Endothelial cell (in vitro differentiated cells): Measurements from ENCODE around the gene TNFAIP2. TPM values are rescaled to one million over a fixed set of nuclear protein-coding genes. Genes with fewer than 3 reads are reported as not detected.

ENCODE experiments used
- DNase-seq: peaks from one replicate; pipeline ENCODE4 v3.0.0; 2021; ENCODE audit warnings: low spot score
- H3K27ac Mint-ChIP-seq: one replicate; pipeline ENCODE4 v1.8.0; 2021; ENCODE audit warnings: mixed read lengths, inconsistent platforms; ENCODE audit not compliant: unreplicated experiment
- H3K27me3 Mint-ChIP-seq: one replicate; pipeline ENCODE4 v1.8.0; 2021; ENCODE audit warnings: mild to moderate bottlenecking, moderate library complexity, mixed read lengths, inconsistent platforms; ENCODE audit not compliant: unreplicated experiment
- H3K36me3 Mint-ChIP-seq: one replicate; pipeline ENCODE4 v1.8.0; 2021; ENCODE audit warnings: mild to moderate bottlenecking, low read depth, mixed read lengths, inconsistent platforms; ENCODE audit not compliant: unreplicated experiment
- H3K4me1 Mint-ChIP-seq: one replicate; pipeline ENCODE4 v1.8.0; 2021; ENCODE audit warnings: mild to moderate bottlenecking, mixed read lengths, inconsistent platforms; ENCODE audit not compliant: unreplicated experiment
- H3K4me3 Mint-ChIP-seq: one replicate; pipeline ENCODE4 v1.8.0; 2021; ENCODE audit warnings: mild to moderate bottlenecking, mixed read lengths, inconsistent platforms; ENCODE audit not compliant: unreplicated experiment
- H3K9me3 Mint-ChIP-seq: one replicate; pipeline ENCODE4 v1.8.0; 2021; ENCODE audit warnings: mixed read lengths, inconsistent platforms; ENCODE audit not compliant: unreplicated experiment
- CTCF ChIP-seq: fragments of 200-600 bp; sonication (generic); IDR thresholded peaks from one replicate; pipeline ENCODE4 v1.5.0; 2021; ENCODE audit warnings: antibody characterized with exemption; ENCODE audit not compliant: unreplicated experiment
- long read RNA-seq: library from polyadenylated mRNA; unstranded; transcript quantifications from one replicate; pipeline ENCODE4 v2.0.0, GENCODE V29; 2020; ENCODE audit not compliant: unreplicated experiment
- total RNA-seq: library from RNA; stranded (reverse); fragmentation: NEBNext Ultra II Directional; extraction: Animal tissue kit (Norgen Biotek cat#: 25700); gene quantifications from one replicate; pipeline ENCODE4 v1.2.1, GENCODE V29; 2021; ENCODE audit not compliant: unreplicated experiment

Gene TNFAIP2
- total RNA-seq: 163 TPM
- long read RNA-seq, partial matches to known transcripts: 0 of 6 reads
- long read RNA-seq, other reads (novel, unspliced or antisense): 5 of 6 reads

DNA sequence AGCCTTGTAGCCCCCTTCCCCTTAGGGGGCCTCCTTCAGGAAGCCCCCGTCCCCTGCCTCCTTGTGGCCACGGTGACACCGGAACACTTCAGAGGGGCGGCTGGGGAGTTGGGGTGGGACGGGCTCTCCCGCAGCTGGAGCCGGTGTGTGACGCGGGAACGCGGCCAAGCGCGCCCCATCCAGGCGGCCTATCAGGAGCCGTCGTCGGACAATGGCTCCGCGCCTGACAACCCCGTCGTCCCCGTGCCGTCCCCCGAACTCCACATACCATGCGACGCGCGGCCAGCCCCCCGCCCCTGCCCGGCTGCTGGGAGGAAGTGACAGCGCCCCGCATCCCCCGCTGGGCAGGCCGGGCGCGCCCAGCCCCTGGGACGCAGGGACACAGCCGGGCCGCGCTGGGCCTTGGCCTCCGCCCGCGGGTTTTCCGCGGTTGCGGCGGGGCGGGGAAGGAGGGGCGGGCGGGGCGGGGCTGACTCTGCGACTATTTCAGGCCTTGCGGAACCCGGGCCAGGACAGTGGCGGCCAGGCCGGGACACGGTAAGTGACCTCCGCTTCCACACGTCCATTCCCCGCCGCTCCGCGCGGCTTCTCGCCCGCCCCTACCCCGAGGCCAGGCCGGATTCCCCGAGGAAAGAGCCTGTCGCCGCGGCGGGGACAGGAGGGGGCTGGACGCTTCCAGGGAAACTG, at the start of gene TNFAIP2:
Gene TNFAIP2 (plus strand): TSS at position 515 of the 687 bp plus-strand sequence. CDS start 2,997 bp downstream, outside the sequence.
- Mint-ChIP-seq H3K27me3 (peaks cover 6% of the 10 kb centered on the region), H3K4me1 (peaks cover 28% of the 10 kb centered on the region), H3K4me3 (peak within 1 kb of the TSS; percentile 82), H3K27ac (peak within 1 kb of the TSS; percentile 88), H3K36me3 (peaks cover 9% of the 10 kb centered on the region), H3K9me3 (no peaks in the 10 kb centered on the region)
- no peak for TF ChIP-seq CTCF
- peak; percentile 58 for DNase-seq

- no peak overlapping the region for H3K27ac Mint-ChIP-seq
- no peak for TF ChIP-seq CTCF
- DNase-seq: no peak
- peak overlapping the region; percentile 44 for H3K4me3 Mint-ChIP-seq
- H3K36me3 Mint-ChIP-seq: no peaks in the 10 kb centered on the region
- no peaks in the 10 kb centered on the region for H3K9me3 Mint-ChIP-seq
- H3K27me3 Mint-ChIP-seq: peaks cover 2% of the 10 kb centered on the region
- no peaks in the 10 kb centered on the region for H3K4me1 Mint-ChIP-seq
Observed at GRCh38 chr14:103073876-103074728, 49.2 kb upstream of the TNFAIP2 start.

GRCh38 chr14:103074729-103075367, 48.4 kb upstream of the TNFAIP2 start:
- Mint-ChIP-seq H3K27ac (no peak overlapping the region), H3K9me3 (no peaks in the 10 kb centered on the region), H3K27me3 (peaks cover 2% of the 10 kb centered on the region), H3K4me1 (no peaks in the 10 kb centered on the region), H3K4me3 (peak overlapping the region; percentile 44), H3K36me3 (no peaks in the 10 kb centered on the region)
- no peak for DNase-seq
- TF ChIP-seq CTCF: no peak

DNA sequence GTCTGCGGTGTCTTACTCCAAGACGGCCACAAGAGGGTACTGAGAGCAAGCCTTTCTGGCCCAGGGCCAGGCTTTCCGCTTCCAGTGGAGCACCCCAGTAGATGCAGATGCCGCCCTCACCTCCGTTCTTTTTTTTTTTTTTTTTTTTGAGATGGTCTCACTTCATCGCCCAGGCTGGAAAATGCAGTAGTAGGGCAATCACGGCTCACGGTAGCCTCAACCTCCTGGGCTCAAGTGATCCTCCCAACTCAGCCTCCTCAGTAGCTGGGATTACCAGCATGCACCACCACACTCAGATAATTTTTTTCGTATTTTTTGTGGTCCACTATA, 44.9 kb upstream of the TNFAIP2 start:
- no peaks in the 10 kb centered on the region for H3K4me1 Mint-ChIP-seq
- no peaks in the 10 kb centered on the region for H3K36me3 Mint-ChIP-seq
- no peak overlapping the region for H3K27ac Mint-ChIP-seq
- TF ChIP-seq CTCF: peak; percentile 63
- H3K4me3 Mint-ChIP-seq: no peak overlapping the region
- H3K27me3 Mint-ChIP-seq: peaks cover 2% of the 10 kb centered on the region
- DNase-seq: peak; percentile 66
- H3K9me3 Mint-ChIP-seq: no peaks in the 10 kb centered on the region
